Stomach (tissue), 9 donors: ENCODE measurements around the gene GPR68. TPM values are rescaled to one million over a fixed set of nuclear protein-coding genes. Genes with fewer than 3 reads are reported as not detected.

Experiments used
- DNase-seq, 2 donors: peaks; one replicate each; pipeline versions ENCODE4 v3.0.0 to v3.0.0-alpha.2; 2013 to 2019
- H3K27ac ChIP-seq, 5 donors: fragments of 200-600 bp in 4 of 5; sonication (generic) in 4 of 5; one replicate each; pipeline ENCODE4 v1.5.1; 2013 to 2019; ENCODE audit warnings: mild to moderate bottlenecking in 1 of 5, moderate library complexity in 1 of 5
- H3K27me3 ChIP-seq, 3 donors: fragments of 200-600 bp; sonication (generic); one replicate each; pipeline ENCODE4 v1.5.1; 2017 to 2019; ENCODE audit warnings: mixed run types in 1 of 3
- H3K36me3 ChIP-seq, 4 donors: fragments of 200-600 bp; sonication (generic); 1 replicate in 3 of 4; 2 replicates in 1 of 4; pipeline ENCODE4 v1.5.1; 2016 to 2019
- H3K4me1 ChIP-seq, 4 donors: fragments of 200-600 bp; sonication (generic); one replicate each; pipeline ENCODE4 v1.5.1; 2016 to 2019
- H3K4me3 ChIP-seq, 4 donors: fragments of 200-600 bp; sonication (generic) in 3 of 4; one replicate each; pipeline ENCODE4 v1.5.1; 2016 to 2019; ENCODE audit warnings: mild to moderate bottlenecking in 1 of 4
- H3K9me3 ChIP-seq, 4 donors: fragments of 200-600 bp; sonication (generic); one replicate each; pipeline ENCODE4 v1.5.1; 2016 to 2019
- CTCF ChIP-seq, 7 experiments: fragments of 450-650 bp in 4 of 7; fragments of 200-600 bp in 3 of 7; sonication (generic) in 3 of 7; IDR thresholded peaks; one replicate each; pipeline ENCODE4 v1.5.1; 2016 to 2019; ENCODE audit warnings: antibody characterized with exemption in 7 of 7, control low read depth in 2 of 7, mild to moderate bottlenecking in 1 of 7
- EP300 ChIP-seq: sonication (generic); formaldehyde crosslinking; IDR thresholded peaks from one replicate; pipeline ENCODE4 v1.6.1; 2017; ENCODE audit warnings: antibody characterized with exemption
- POLR2A ChIP-seq, 4 donors: fragments of 450-650 bp; IDR thresholded peaks; one replicate each; pipeline ENCODE4 v1.6.1; 2016; ENCODE audit warnings: antibody characterized with exemption in 4 of 4, control low read depth in 2 of 4, mild to moderate bottlenecking in 1 of 4, moderate library complexity in 1 of 4
- POLR2AphosphoS5 ChIP-seq, 3 donors: sonication (generic); formaldehyde crosslinking; IDR thresholded peaks; one replicate each; pipeline ENCODE4 v1.6.1; 2016; ENCODE audit warnings: antibody characterized with exemption in 3 of 3
- WGBS, 5 donors: extraction: QIAGEN DNeasy Blood & Tissue Kit in 3 of 5; methylation state at CpG; one replicate each; pipeline versions ENCODE4 v1.1.5 to v1.1.7; 2013 to 2018; 5-methylcytosine and 5-hydroxymethylcytosine counted together
- intact Hi-C: fragments of 100-400 bp; cut with DNase I; formaldehyde crosslinking; loops from one replicate; pipeline ENCODE4 v1.15.1; 2023; ENCODE audit warnings: low total_unique reads
- polyA plus RNA-seq, 3 donors: library from polyadenylated mRNA; stranded (reverse); fragments of 200-250 nt; gene quantifications; one replicate each; pipeline ENCODE4 v1.2.3, GENCODE V29; 2013
- total RNA-seq, 5 donors: library from RNA; depleted of rRNA; stranded (reverse); fragments of >200 nt; gene quantifications; one replicate each; pipeline versions ENCODE4 v1.1.0 to v1.2.3, GENCODE V29; 2014 to 2016
- donor health status: healthy with polysubstance abuse.
- donor health status: Bipolar disorder and iron deficiency.
- donor health status: healthy.

Gene GPR68
- total and polyA plus RNA-seq, 8 donors = 1.9 to 19.3 (median 9.0) TPM; not detected in 2

GRCh38 chr14:91232052-91232451 lies 12.5 kb downstream of the GPR68 start:
- no peak for DNase-seq
- intact Hi-C loops = no loop called here
- 79 to 94% (median 82%) methylated on average over 2 of the region's 2 CpGs for WGBS, 5 donors
- TF ChIP-seq CTCF (IDR thresholded peaks at IDR 0.05) (no peak), POLR2A (IDR thresholded peaks at IDR 0.05) (no peak), EP300 (no peak), POLR2AphosphoS5 (IDR thresholded peaks at IDR 0.05) (no peak)
- Histone ChIP-seq H3K9me3 (peaks cover 0 to 6% (median 2%) of the 10 kb centered on the region in 4 donors), H3K27ac (peak overlapping the region; percentile 53 to 79 (median 60)), H3K4me1 (peaks cover 0 to 46% (median 4%) of the 10 kb centered on the region in 4 donors), H3K27me3 (no peaks in the 10 kb centered on the region), H3K36me3 (peaks cover 0 to 44% (median 33%) of the 10 kb centered on the region in 4 donors), H3K4me3 (no peak overlapping the region)

- peaks cover 0 to 46% (median 4%) of the 10 kb centered on the region in 4 donors for H3K4me1 ChIP-seq
- H3K36me3 ChIP-seq = peaks cover 0 to 51% (median 39%) of the 10 kb centered on the region in 4 donors
- no peak for TF ChIP-seq CTCF (IDR thresholded peaks at IDR 0.05)
- peak in 1 of 3 donors; percentile 47 for TF ChIP-seq POLR2AphosphoS5 (IDR thresholded peaks at IDR 0.05)
- DNase-seq = no peak
- H3K9me3 ChIP-seq = peaks cover 0 to 6% (median 2%) of the 10 kb centered on the region in 4 donors
- H3K27me3 ChIP-seq = no peaks in the 10 kb centered on the region
- no peak overlapping the region for H3K4me3 ChIP-seq
- intact Hi-C loops = no loop called here
- H3K27ac ChIP-seq = peak overlapping the region; percentile 13 to 79 (median 60)
- 47 to 69% (median 66%) methylated on average over 3 of the region's 3 CpGs for WGBS, 5 donors
Measured at GRCh38 chr14:91231446-91231845, 13.1 kb downstream of the GPR68 start.

GRCh38 chr14:91230397-91231035 lies 14.0 kb downstream of the GPR68 start:
- peaks cover 0 to 57% (median 46%) of the 10 kb centered on the region in 4 donors for H3K36me3 ChIP-seq
- peaks cover 0 to 6% (median 2%) of the 10 kb centered on the region in 4 donors for H3K9me3 ChIP-seq
- H3K4me1 ChIP-seq = peaks cover 0 to 46% (median 4%) of the 10 kb centered on the region in 4 donors
- no peak for DNase-seq
- H3K27me3 ChIP-seq = no peaks in the 10 kb centered on the region
- H3K27ac ChIP-seq = peak overlapping the region; percentile 28 to 79 (median 60)
- H3K4me3 ChIP-seq = no peak overlapping the region
- 67 to 90% (median 80%) methylated on average over 4 of the region's 4 CpGs for WGBS, 5 donors
- TF ChIP-seq EP300 (no peak), POLR2AphosphoS5 (IDR thresholded peaks at IDR 0.05) (no peak), CTCF (IDR thresholded peaks at IDR 0.05) (no peak), POLR2A (IDR thresholded peaks at IDR 0.05) (no peak)
- intact Hi-C loops = no loop called here

GRCh38 chr14:91229743-91230200 lies 14.7 kb downstream of the GPR68 start:
- Histone ChIP-seq H3K36me3 (peaks cover 4 to 64% (median 53%) of the 10 kb centered on the region in 4 donors), H3K27ac (peak overlapping the region; percentile 28 to 79 (median 60)), H3K27me3 (no peaks in the 10 kb centered on the region), H3K4me1 (peaks cover 0 to 46% (median 4%) of the 10 kb centered on the region in 4 donors), H3K9me3 (peaks cover 0 to 6% (median 2%) of the 10 kb centered on the region in 4 donors), H3K4me3 (no peak overlapping the region)
- intact Hi-C loops = no loop called here
- WGBS, 5 donors = 62 to 80% (median 72%) methylated on average over 6 of the region's 6 CpGs
- TF ChIP-seq POLR2A (IDR thresholded peaks at IDR 0.05) (no peak), EP300 (no peak), POLR2AphosphoS5 (IDR thresholded peaks at IDR 0.05) (peak in 1 of 3 donors; percentile 35), CTCF (IDR thresholded peaks at IDR 0.05) (no peak)
- peak in 1 of 2 donors; percentile 64 for DNase-seq
